HUES6 (cell line): ENCODE results near the gene LRRC4.
A peak's percentile ranks its signal among the peaks of the same experiment; 100 is the strongest.

ENCODE experiments used
- H3K27ac ChIP-seq: 2 replicates; pipeline ENCODE4 v1.7.0; 2013; ENCODE audit warnings: low read depth, mild to moderate bottlenecking, low read length, inconsistent platforms
- H3K27me3 ChIP-seq: 2 replicates; pipeline ENCODE4 v1.6.1; 2013; ENCODE audit warnings: low read length; ENCODE audit not compliant: control insufficient read depth, insufficient read depth
- H3K36me3 ChIP-seq: 2 replicates; pipeline ENCODE4 v1.6.1; 2013; ENCODE audit warnings: low read length; ENCODE audit not compliant: control insufficient read depth, insufficient read depth
- H3K4me1 ChIP-seq: 2 replicates; pipeline ENCODE4 v1.6.1; 2013; ENCODE audit warnings: low read length; ENCODE audit not compliant: control insufficient read depth, insufficient read depth
- H3K4me3 ChIP-seq: 2 replicates; pipeline ENCODE4 v1.5.1; 2013; ENCODE audit warnings: low read depth, low read length
- H3K9ac ChIP-seq: one replicate; pipeline ENCODE4 v1.6.1; 2013; ENCODE audit warnings: mild to moderate bottlenecking, low read length
- H3K9me3 ChIP-seq: 2 replicates; pipeline ENCODE4 v1.6.1; 2013; ENCODE audit warnings: low read depth, low read length; ENCODE audit not compliant: control insufficient read depth, insufficient read depth

The LRRC4 gene

DNA sequence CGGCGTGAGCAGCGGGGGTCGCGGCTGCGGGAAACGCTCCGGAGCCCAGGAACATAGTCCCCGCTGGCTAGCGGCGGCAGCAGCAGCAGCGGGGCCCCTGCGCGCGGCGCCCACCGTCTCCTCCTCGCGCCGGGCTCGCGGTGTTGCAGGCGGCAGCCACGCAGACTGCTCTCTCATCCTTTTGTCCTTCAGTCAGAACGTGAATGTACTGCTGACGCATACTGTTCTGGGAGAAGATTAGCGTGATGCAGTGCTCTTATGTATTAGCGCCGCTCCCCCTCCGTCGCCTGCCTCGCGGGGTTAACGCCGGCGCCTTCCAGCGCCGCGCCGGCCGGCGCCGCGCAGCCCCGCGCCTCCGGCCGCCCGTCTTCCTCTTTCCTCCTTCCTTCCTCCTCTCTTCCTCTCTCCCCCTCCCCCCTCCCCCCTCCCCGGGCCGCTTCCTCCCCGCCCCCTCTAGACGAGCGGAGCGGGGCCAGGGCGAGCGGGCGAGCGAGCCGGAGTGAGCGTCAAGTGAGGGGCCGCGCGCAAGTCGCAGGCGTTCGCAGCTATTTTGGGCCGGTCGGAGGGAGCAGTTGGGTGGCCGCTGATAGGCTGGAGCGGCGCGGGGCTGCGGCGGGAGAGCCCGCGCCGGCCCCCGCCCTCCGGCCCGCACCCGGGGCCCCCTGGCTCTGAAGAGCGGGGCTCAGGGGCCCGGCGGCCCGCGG is 816 bp upstream of the LRRC4 start:
- Histone ChIP-seq H3K9me3 (no peaks in the 10 kb centered on the region), H3K4me3 (peak overlapping the region; percentile 62), H3K27ac (no peak overlapping the region), H3K36me3 (peaks cover 8% of the 10 kb centered on the region), H3K27me3 (peaks cover 50% of the 10 kb centered on the region), H3K4me1 (peaks cover 23% of the 10 kb centered on the region), H3K9ac (peak overlapping the region; percentile 55)

DNA sequence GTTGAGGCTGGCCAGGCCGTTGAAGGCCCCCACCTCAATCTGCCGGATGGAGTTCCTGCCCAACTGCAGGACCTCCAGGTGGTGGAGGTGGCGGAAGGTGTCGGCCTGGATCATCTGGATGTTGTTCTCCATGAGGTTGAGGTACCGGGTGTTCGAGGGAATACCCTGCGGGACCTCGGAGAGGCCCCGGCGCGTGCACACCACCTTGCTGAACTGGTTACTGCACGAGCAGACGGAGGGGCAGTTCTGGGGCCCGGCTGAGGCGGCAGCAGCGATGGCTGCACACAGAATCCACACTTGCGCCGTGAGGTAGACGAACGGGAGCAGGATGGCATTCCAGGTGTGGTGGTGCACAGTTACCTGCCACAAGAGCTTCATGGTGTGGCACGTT is 979 bp downstream of the LRRC4 start:
- peaks cover 23% of the 10 kb centered on the region for H3K4me1 ChIP-seq
- peak overlapping the region; percentile 62 for H3K9ac ChIP-seq
- H3K9me3 ChIP-seq: no peaks in the 10 kb centered on the region
- peak overlapping the region; percentile 74 for H3K4me3 ChIP-seq
- H3K27ac ChIP-seq: no peak overlapping the region
- peaks cover 8% of the 10 kb centered on the region for H3K36me3 ChIP-seq
- peaks cover 50% of the 10 kb centered on the region for H3K27me3 ChIP-seq

DNA sequence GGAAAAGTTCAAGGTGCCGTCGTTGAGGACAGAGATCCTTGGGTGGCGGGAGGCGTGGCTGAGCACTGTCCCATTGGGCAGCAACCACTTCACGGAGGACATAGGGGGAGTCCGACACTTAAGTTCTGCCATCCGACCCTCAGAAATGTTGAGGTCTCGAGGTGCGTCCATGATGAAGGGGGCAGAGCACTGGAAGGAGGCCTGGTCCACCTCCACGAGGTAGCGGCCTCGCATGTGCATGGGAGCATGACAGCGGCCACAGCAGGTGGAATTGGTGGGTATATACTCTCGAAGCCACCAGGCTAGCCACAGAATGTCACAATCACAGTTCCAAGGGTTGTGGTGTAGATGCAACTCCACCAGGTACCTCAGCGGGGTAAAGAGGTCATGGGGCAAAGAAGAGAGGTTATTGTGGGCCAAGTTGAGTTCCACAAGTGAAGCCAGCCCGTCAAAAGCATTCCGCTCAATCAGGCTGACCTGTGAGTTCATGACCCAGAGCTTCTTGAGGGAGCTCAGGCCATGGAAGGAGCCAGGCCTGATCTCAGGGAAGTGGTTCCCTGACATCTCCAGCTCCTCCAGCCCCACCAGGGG is 1.7 kb downstream of the LRRC4 start:
- H3K9ac ChIP-seq: no peak overlapping the region
- peaks cover 26% of the 10 kb centered on the region for H3K4me1 ChIP-seq
- no peak overlapping the region for H3K4me3 ChIP-seq

DNA sequence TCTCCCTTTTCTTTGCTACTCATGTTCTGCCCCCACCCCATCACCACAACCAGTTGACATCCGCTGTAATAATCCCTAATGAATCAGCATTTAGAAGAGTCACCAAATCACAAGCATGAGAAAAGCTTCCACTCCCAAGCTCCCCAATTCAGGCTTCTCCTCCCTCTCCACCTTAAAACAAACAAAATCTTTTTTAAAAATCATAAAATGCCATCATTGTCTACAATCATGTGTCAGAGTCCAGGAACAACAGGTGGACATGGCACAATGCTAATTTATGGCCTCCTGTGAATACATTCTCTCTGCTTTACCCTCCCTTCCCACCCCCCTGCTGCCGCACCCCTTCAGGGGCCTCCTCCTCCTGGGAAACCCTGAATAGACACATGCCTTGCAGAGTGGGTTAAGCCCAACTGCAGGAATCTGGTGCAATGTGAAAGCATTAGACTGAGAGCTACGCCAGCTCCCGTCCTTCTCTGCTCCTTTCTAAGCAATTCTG is 3.7 kb downstream of the LRRC4 start:
- no peak overlapping the region for H3K9ac ChIP-seq
- no peak overlapping the region for H3K4me3 ChIP-seq
- H3K4me1 ChIP-seq: peaks cover 27% of the 10 kb centered on the region
- H3K27ac ChIP-seq: no peak overlapping the region
- no peaks in the 10 kb centered on the region for H3K9me3 ChIP-seq
- H3K27me3 ChIP-seq: peaks cover 34% of the 10 kb centered on the region
- peaks cover 11% of the 10 kb centered on the region for H3K36me3 ChIP-seq

More for the DNA sequence above, 1.7 kb downstream of the LRRC4 start:
- Histone ChIP-seq H3K27ac (no peak overlapping the region), H3K36me3 (peaks cover 8% of the 10 kb centered on the region), H3K27me3 (peaks cover 50% of the 10 kb centered on the region), H3K9me3 (no peaks in the 10 kb centered on the region)

DNA sequence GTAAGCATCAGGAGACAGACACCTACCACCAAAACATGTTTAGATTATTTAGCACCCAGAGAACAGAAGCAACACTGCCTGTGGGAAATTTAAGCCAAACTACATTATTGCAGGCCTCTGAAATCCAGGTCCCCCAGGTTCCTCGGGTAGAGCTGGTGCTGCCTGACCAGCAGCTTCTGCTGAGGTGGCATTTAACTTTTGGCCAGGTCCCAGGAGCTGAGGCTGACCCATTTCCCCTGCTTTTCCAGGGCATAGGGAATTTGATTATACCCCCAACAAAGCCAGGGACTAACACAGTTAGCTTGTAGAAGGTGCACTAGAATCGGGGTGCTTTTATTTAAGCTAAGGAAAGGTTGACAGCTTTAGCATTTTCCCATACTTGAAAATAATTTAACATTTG is 4.7 kb downstream of the LRRC4 start:
- Histone ChIP-seq H3K27ac (no peak overlapping the region), H3K27me3 (peaks cover 28% of the 10 kb centered on the region), H3K4me1 (peaks cover 30% of the 10 kb centered on the region), H3K9me3 (no peaks in the 10 kb centered on the region), H3K9ac (no peak overlapping the region), H3K4me3 (no peak overlapping the region), H3K36me3 (peaks cover 11% of the 10 kb centered on the region)

DNA sequence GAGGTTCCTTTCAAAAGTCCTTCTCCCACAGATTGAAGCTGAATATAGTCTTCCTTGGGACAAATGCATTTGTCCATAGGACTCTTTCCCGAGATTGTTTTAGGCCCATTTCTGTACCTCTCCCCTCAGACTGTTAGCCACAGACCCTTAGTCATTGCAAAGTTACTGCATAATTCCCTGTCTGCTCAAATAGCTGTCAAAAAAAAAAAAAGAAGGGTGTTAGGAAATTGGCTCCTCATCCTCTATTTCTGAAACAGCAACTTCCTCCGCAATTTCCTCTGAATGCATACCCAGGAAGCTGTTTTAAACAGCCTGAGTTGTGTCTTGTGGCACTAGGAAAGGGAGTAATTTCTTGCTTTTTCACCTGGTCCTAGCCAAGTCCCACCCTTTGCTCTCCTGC is 5.4 kb downstream of the LRRC4 start:
- H3K4me3 ChIP-seq: no peak overlapping the region
- peaks cover 23% of the 10 kb centered on the region for H3K27me3 ChIP-seq
- H3K27ac ChIP-seq: no peak overlapping the region
- peaks cover 11% of the 10 kb centered on the region for H3K36me3 ChIP-seq
- H3K4me1 ChIP-seq: peaks cover 36% of the 10 kb centered on the region
- H3K9ac ChIP-seq: no peak overlapping the region
- no peaks in the 10 kb centered on the region for H3K9me3 ChIP-seq

DNA sequence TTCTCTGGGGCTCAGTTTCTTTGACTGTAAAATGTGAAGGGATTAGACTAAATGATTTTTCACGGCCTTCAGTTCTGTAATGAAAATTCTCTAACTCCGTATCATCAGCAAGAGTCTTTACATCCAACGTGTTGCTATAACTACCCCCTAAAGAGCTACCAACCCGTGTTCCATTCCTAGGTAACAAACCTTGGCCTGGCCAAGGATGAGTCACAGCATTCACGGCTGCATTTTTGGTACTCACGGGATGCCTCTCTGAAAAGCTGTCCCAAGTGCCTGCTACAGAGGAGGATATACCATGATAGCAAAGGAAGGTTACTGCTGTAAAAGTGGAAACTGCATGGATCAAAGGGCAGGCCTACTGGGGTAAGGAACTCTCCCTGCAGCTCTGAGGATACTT is 5.9 kb downstream of the LRRC4 start:
- Histone ChIP-seq H3K9ac (no peak overlapping the region), H3K4me3 (no peak overlapping the region), H3K27me3 (peaks cover 19% of the 10 kb centered on the region), H3K36me3 (peaks cover 14% of the 10 kb centered on the region), H3K4me1 (peaks cover 38% of the 10 kb centered on the region), H3K9me3 (no peaks in the 10 kb centered on the region), H3K27ac (no peak overlapping the region)

DNA sequence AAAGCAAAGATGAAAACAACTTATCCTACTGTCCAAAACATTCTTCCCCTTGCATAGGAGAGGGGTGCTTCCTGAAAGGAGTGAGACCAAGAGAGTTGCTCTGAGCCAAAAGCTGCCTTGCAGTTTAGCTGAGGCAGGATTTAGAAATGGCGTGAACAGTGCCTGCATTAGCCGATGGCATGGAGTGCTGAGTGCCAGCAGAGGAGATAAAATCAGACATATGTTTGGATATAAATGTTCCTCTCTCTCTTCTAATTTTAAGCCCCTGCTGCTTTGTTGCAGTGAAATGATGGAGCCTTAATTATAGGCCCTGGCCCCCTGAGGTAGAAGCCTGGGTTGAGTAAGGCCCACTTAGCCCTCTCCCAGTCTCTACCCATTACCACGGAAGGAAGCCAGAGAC is 7.1 kb downstream of the LRRC4 start:
- H3K9ac ChIP-seq: no peak overlapping the region
- peaks cover 6% of the 10 kb centered on the region for H3K27me3 ChIP-seq
- H3K9me3 ChIP-seq: no peaks in the 10 kb centered on the region
- H3K4me3 ChIP-seq: no peak overlapping the region
- H3K27ac ChIP-seq: no peak overlapping the region
- peaks cover 38% of the 10 kb centered on the region for H3K4me1 ChIP-seq
- peaks cover 11% of the 10 kb centered on the region for H3K36me3 ChIP-seq

DNA sequence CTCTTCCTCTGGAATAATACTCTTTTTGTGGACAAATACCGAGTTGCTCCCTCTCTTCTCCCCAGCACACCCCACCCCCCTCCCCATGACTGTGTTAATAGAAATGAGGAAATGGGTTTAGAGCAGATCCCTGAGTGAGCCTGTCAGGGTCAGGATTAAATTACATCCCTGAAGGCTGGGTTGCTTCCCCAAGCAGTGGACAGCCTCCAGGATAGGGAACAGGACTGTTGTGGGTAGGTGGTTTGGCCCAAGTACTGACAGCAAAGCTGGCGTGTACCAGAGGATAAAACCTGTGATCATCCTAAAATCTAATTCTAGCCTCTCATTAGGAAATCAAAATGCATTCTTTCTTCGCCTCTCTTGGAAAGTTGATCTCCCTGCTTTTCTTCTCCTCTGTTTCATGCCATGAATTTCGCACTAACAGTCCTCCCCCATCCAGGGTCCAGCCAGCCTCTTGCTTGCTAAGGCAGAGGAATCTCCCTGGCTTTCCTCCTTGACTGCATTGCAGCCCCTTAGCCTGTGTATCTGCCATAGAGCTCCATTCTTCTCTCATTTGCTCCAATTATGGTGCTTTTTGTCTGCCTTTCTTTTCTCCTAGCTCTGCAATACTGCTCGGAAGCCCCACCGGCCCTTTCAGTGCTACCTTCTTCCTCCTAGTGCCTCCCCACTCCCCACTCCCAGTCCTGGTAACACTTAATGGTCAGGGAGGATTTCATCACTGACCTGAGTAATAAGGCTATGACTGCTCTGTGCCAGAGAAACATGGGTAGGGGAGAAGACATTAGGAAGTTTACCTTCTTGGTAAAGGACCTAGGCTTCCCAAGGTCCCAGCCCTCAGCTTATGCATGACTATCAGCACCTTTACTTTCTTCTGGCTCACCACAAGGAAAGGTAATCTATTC is 8.4 kb downstream of the LRRC4 start:
- no peaks in the 10 kb centered on the region for H3K27me3 ChIP-seq
- H3K4me1 ChIP-seq: peaks cover 51% of the 10 kb centered on the region
- no peak overlapping the region for H3K27ac ChIP-seq
- 0 out of 2 replicates have a peak, but pooled peaks cover 5% of the 10 kb centered on the region for H3K36me3 ChIP-seq
- H3K4me3 ChIP-seq: no peak overlapping the region
- H3K9me3 ChIP-seq: no peaks in the 10 kb centered on the region
- no peak overlapping the region for H3K9ac ChIP-seq

DNA sequence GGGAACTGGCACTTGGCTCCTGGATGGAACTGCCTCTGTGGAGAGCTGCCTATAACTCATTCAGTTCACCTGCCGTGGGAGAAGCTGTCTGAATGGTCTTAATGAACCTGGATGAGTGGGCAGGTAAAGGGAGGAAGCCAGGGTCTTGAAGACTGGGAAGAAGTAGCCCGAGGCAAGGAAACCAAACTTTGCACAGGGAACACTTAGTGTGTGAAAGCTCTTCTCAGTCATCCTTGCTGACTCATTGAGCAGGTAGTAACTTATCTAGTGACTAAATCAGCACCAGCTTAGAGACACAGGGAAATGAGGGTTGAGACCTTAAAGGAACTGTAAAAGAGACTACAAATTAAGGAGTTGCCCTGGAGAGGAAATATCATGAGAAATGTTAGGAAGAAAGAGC is 9.9 kb downstream of the LRRC4 start:
- no peaks in the 10 kb centered on the region for H3K9me3 ChIP-seq
- no peak overlapping the region for H3K27ac ChIP-seq
- H3K9ac ChIP-seq: no peak overlapping the region
- peaks cover 55% of the 10 kb centered on the region for H3K4me1 ChIP-seq
- H3K36me3 ChIP-seq: 0 out of 2 replicates have a peak, but pooled peaks cover 5% of the 10 kb centered on the region
- H3K4me3 ChIP-seq: no peak overlapping the region
- H3K27me3 ChIP-seq: no peaks in the 10 kb centered on the region

DNA sequence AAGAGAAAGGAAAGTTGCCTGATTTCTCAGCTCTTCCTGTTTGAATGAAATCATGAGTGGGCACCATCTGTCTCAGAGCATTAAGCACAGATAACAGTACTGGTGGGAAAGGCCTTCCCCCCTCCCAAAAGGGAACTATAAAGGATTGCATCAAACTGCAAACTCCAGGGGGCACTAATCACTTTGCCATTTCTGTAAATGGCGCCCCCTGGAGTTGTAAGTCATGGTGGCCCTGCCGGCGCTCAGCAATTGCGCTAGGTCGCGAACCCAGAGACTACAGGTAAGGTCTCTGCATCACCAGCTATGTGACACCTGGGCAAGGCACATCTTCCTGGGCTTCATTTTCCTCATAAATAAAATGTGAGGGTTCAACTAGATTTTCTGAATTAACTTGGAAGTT is 11.1 kb downstream of the LRRC4 start:
- H3K9ac ChIP-seq: no peak overlapping the region
- H3K27ac ChIP-seq: no peak overlapping the region
- no peak overlapping the region for H3K4me3 ChIP-seq
- H3K9me3 ChIP-seq: no peaks in the 10 kb centered on the region
- H3K4me1 ChIP-seq: peaks cover 55% of the 10 kb centered on the region
- H3K27me3 ChIP-seq: no peaks in the 10 kb centered on the region
- H3K36me3 ChIP-seq: 0 out of 2 replicates have a peak, but pooled peaks cover 5% of the 10 kb centered on the region
